Measurements from ENCODE around the gene KRTAP6-1.

DNA sequence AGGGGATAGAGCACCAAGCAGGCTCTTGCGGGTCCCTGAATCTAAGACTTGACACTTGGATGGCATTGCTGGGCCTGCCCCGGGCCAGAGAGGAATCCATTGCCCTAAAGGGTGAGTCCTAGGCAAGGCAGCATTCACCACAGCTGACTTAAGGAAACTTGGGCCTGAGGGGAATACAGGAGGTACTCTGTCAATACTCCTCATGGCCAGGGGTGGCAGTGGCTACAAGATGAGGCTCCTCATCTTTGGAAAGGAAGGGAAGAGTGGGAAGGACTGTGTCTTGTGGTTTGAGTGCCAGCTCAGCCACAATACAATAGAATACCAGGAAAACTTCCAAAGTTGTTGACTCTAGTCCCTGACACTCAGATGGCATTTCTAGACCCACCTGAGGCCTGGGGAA lies 7.8 kb downstream of the KRTAP6-1 start:
- TF ChIP-seq, protein P1, sequence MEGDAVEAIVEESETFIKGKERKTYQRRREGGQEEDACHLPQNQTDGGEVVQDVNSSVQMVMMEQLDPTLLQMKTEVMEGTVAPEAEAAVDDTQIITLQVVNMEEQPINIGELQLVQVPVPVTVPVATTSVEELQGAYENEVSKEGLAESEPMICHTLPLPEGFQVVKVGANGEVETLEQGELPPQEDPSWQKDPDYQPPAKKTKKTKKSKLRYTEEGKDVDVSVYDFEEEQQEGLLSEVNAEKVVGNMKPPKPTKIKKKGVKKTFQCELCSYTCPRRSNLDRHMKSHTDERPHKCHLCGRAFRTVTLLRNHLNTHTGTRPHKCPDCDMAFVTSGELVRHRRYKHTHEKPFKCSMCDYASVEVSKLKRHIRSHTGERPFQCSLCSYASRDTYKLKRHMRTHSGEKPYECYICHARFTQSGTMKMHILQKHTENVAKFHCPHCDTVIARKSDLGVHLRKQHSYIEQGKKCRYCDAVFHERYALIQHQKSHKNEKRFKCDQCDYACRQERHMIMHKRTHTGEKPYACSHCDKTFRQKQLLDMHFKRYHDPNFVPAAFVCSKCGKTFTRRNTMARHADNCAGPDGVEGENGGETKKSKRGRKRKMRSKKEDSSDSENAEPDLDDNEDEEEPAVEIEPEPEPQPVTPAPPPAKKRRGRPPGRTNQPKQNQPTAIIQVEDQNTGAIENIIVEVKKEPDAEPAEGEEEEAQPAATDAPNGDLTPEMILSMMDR (conservative IDR thresholded peaks at IDR 0.05; ENCODE audit: low read depth, low read length): no peak
- TF ChIP-seq POLR2A (IDR thresholded peaks at IDR 0.05; ENCODE audit: low read depth, low read length): no peak
- no peak for TF ChIP-seq CEBPB (IDR thresholded peaks at IDR 0.05; ENCODE audit: low read depth, low read length)
- no peak for TF ChIP-seq BHLHE40 (IDR thresholded peaks at IDR 0.05; ENCODE audit: low read depth, low read length)
- TF ChIP-seq CHD1 (IDR thresholded peaks at IDR 0.05; ENCODE audit: low read depth, low read length): no peak
- TF ChIP-seq MXI1 (IDR thresholded peaks at IDR 0.05; ENCODE audit: borderline replicate concordance, low read depth, low read length): no peak
- no peak for TF ChIP-seq RCOR1 (IDR thresholded peaks at IDR 0.05; ENCODE audit: insufficient replicate concordance, low read length)
- TF ChIP-seq USF2 (IDR thresholded peaks at IDR 0.05; ENCODE audit: low read depth, low read length): no peak
- TF ChIP-seq RFX5 (IDR thresholded peaks at IDR 0.05; ENCODE audit: low read depth, low read length): no peak
